Neural cell (in vitro differentiated cells): Measurements from ENCODE around the gene CLDN24. TPM values are rescaled to one million over a fixed set of nuclear protein-coding genes. Genes with fewer than 3 reads are reported as not detected.

Experiments
- H2AFZ ChIP-seq: fragments of 200-600, 300-800 bp; sonication (generic), shearing (Covaris generic); 2 replicates; pipeline ENCODE4 v1.6.0; 2014; ENCODE audit warnings: low read depth, mild to moderate bottlenecking, antibody characterized with exemption, low read length, moderate library complexity
- H3F3A ChIP-seq: fragments of 200-600 bp; shearing (Covaris generic); 2 replicates; pipeline ENCODE4 v1.6.1; 2016; ENCODE audit warnings: mild to moderate bottlenecking, moderate library complexity, mixed read lengths, antibody characterized with exemption, low read length; ENCODE audit not compliant: insufficient read depth, poor library complexity, severe bottlenecking
- H3K27ac ChIP-seq: fragments of 200-600, 300-800 bp; sonication (generic), shearing (Covaris generic); 2 replicates; pipeline ENCODE4 v1.5.1; 2014; ENCODE audit warnings: mild to moderate bottlenecking, low read length, moderate library complexity
- H3K27me3 ChIP-seq: fragments of 300-800, 200-600 bp; sonication (generic), shearing (Covaris generic); 2 replicates; pipeline ENCODE4 v1.6.0; 2014; ENCODE audit warnings: mild to moderate bottlenecking, low read depth, low read length, moderate library complexity; ENCODE audit not compliant: insufficient read depth
- H3K36me3 ChIP-seq: fragments of 300-800, 200-600 bp; sonication (generic), shearing (Covaris generic); 2 replicates; pipeline ENCODE4 v1.5.1; 2014; ENCODE audit warnings: mild to moderate bottlenecking, antibody characterized with exemption, low read length, moderate library complexity; ENCODE audit not compliant: insufficient read depth
- H3K4me2 ChIP-seq: fragments of 300-800, 200-600 bp; sonication (generic), shearing (Covaris generic); 2 replicates; pipeline ENCODE4 v1.6.0; 2014; ENCODE audit warnings: mild to moderate bottlenecking, low read length
- H3K4me3 ChIP-seq: fragments of 300-800, 200-600 bp; sonication (generic), shearing (Covaris generic); 2 replicates; pipeline ENCODE4 v1.5.1; 2014; ENCODE audit warnings: mild to moderate bottlenecking, low read length, moderate library complexity
- H3K79me2 ChIP-seq: fragments of 200-600 bp; shearing (Covaris generic); replicated peaks from 2 replicates; pipeline ENCODE4 v1.6.0; 2014; ENCODE audit warnings: mild to moderate bottlenecking, low read length, moderate library complexity; ENCODE audit not compliant: insufficient read depth
- H3K9ac ChIP-seq: fragments of 300-800, 200-600 bp; sonication (generic), shearing (Covaris generic); 2 replicates; pipeline ENCODE4 v1.6.1; 2016; ENCODE audit warnings: mild to moderate bottlenecking, low read length, mixed read lengths
- H3K9me2 ChIP-seq: fragments of 200-600 bp; shearing (Covaris generic); 2 replicates; pipeline ENCODE4 v1.6.1; 2016; ENCODE audit warnings: mild to moderate bottlenecking, low read length, mixed read lengths; ENCODE audit not compliant: insufficient read depth
- H3K9me3 ChIP-seq: fragments of 200-600, 300-800 bp; sonication (generic), shearing (Covaris generic); 2 replicates; pipeline ENCODE4 v1.6.1; 2016; ENCODE audit warnings: mild to moderate bottlenecking, mixed run types, low read length, moderate library complexity, mixed read lengths
- H4K20me1 ChIP-seq: fragments of 200-600 bp; shearing (Covaris generic); 2 replicates; pipeline ENCODE4 v1.6.1; 2016; ENCODE audit warnings: mild to moderate bottlenecking, mixed run types; ENCODE audit not compliant: insufficient read depth
- CTCF ChIP-seq: fragments of 450-650 bp; IDR thresholded peaks from 2 replicates; pipeline ENCODE4 v1.5.1; 2014; ENCODE audit warnings: antibody characterized with exemption, mild to moderate bottlenecking, moderate library complexity; ENCODE audit not compliant: poor library complexity, severe bottlenecking
- EP300 ChIP-seq: fragments of 450-650 bp; conservative IDR thresholded peaks from 2 replicates; pipeline ENCODE4 v1.6.1; 2014; ENCODE audit warnings: antibody characterized with exemption, mild to moderate bottlenecking, moderate library complexity; ENCODE audit not compliant: poor library complexity, severe bottlenecking
- EZH2 ChIP-seq: fragments of 200-600, 300-800 bp; shearing (Covaris generic), sonication (generic); IDR thresholded peaks from 2 replicates; pipeline ENCODE4 v1.6.1; 2014; ENCODE audit warnings: antibody characterized with exemption, low read length, borderline replicate concordance, mild to moderate bottlenecking; ENCODE audit not compliant: insufficient read depth, poor library complexity, severe bottlenecking
- MXI1 ChIP-seq: fragments of 450-650 bp; conservative IDR thresholded peaks from 2 replicates; pipeline ENCODE4 v1.6.1; 2014; ENCODE audit warnings: antibody characterized with exemption, mild to moderate bottlenecking; ENCODE audit not compliant: poor library complexity, severe bottlenecking
- POLR2AphosphoS5 ChIP-seq: IDR thresholded peaks from 2 replicates; pipeline ENCODE4 v1.6.1; 2012
- RAD21 ChIP-seq: fragments of 450-650 bp; conservative IDR thresholded peaks from 2 replicates; pipeline ENCODE4 v1.6.1; 2014; ENCODE audit warnings: antibody characterized with exemption, mild to moderate bottlenecking, moderate library complexity
- SMC3 ChIP-seq: fragments of 450-650 bp; conservative IDR thresholded peaks from 2 replicates; pipeline ENCODE4 v1.6.1; 2014; ENCODE audit warnings: antibody characterized with exemption, mild to moderate bottlenecking, moderate library complexity; ENCODE audit not compliant: poor library complexity
- TAF1 ChIP-seq: IDR thresholded peaks from 2 replicates; pipeline ENCODE4 v1.6.1; 2012; ENCODE audit warnings: low read depth
- polyA plus RNA-seq: library from polyadenylated mRNA; depleted of rRNA; stranded (reverse); fragments of >200 nt; gene quantifications from 2 replicates; pipeline ENCODE4 v1.2.3, GENCODE V29; 2014
- TF ChIP-seq, protein P1 (sequence below): IDR thresholded peaks from 2 replicates; pipeline ENCODE4 v1.6.1; 2012; ENCODE audit warnings: borderline replicate concordance

Gene CLDN24
- polyA plus RNA-seq, 1 donor from 2014 or later, result not detected

DNA sequence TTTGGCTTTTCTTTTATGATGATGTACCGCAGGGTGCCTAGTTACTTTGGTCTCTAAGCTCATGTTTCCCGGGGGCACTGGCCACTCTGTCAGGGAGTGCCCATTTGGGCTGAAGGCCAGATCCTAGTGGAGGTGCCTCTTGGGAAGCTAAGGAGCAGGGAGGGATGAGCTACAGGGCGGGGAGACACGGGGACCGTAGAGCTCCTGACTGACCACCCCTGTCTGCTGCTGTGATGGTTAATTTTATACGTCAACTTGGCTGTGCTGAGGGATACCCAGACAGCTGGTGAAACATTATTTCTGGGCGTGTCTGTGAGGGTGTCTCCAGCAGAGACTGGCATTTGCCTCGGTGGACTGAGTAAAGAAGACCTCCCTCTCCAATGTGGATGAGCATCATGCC, 24.9 kb upstream of the CLDN24 start:
- Histone ChIP-seq H4K20me1 (no peaks in the 10 kb centered on the region), H3K27ac (no peak overlapping the region), H3K4me3 (no peak overlapping the region), H3K4me2 (no peak overlapping the region), H3K9me2 (no peaks in the 10 kb centered on the region), H3K9ac (no peak overlapping the region), H3K79me2 (no peaks in the 10 kb centered on the region), H3K9me3 (no peaks in the 10 kb centered on the region), H3K36me3 (no peaks in the 10 kb centered on the region), H2AFZ (no peak overlapping the region), H3F3A (no peaks in the 10 kb centered on the region), H3K27me3 (no peaks in the 10 kb centered on the region)
- no peak for TF ChIP-seq MXI1
- TF ChIP-seq SMC3, result no peak
- no peak for TF ChIP-seq RAD21

- Histone ChIP-seq H3K27me3 (no peaks in the 10 kb centered on the region), H4K20me1 (no peaks in the 10 kb centered on the region), H3K9ac (no peak overlapping the region), H2AFZ (no peak overlapping the region), H3K9me2 (no peaks in the 10 kb centered on the region), H3K36me3 (no peaks in the 10 kb centered on the region), H3K27ac (no peak overlapping the region), H3K4me2 (no peak overlapping the region), H3K9me3 (no peaks in the 10 kb centered on the region), H3F3A (no peaks in the 10 kb centered on the region), H3K79me2 (no peaks in the 10 kb centered on the region), H3K4me3 (no peak overlapping the region)
- no peak for TF ChIP-seq EZH2
- TF ChIP-seq, protein P1, sequence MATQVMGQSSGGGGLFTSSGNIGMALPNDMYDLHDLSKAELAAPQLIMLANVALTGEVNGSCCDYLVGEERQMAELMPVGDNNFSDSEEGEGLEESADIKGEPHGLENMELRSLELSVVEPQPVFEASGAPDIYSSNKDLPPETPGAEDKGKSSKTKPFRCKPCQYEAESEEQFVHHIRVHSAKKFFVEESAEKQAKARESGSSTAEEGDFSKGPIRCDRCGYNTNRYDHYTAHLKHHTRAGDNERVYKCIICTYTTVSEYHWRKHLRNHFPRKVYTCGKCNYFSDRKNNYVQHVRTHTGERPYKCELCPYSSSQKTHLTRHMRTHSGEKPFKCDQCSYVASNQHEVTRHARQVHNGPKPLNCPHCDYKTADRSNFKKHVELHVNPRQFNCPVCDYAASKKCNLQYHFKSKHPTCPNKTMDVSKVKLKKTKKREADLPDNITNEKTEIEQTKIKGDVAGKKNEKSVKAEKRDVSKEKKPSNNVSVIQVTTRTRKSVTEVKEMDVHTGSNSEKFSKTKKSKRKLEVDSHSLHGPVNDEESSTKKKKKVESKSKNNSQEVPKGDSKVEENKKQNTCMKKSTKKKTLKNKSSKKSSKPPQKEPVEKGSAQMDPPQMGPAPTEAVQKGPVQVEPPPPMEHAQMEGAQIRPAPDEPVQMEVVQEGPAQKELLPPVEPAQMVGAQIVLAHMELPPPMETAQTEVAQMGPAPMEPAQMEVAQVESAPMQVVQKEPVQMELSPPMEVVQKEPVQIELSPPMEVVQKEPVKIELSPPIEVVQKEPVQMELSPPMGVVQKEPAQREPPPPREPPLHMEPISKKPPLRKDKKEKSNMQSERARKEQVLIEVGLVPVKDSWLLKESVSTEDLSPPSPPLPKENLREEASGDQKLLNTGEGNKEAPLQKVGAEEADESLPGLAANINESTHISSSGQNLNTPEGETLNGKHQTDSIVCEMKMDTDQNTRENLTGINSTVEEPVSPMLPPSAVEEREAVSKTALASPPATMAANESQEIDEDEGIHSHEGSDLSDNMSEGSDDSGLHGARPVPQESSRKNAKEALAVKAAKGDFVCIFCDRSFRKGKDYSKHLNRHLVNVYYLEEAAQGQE, result no peak
- TF ChIP-seq POLR2AphosphoS5, result no peak
- no peak for TF ChIP-seq CTCF
- no peak for TF ChIP-seq RAD21
- no peak for TF ChIP-seq SMC3
- TF ChIP-seq EP300, result no peak
- no peak for TF ChIP-seq MXI1
- no peak for TF ChIP-seq TAF1
These were observed 23.0 kb upstream of the CLDN24 start for GRCh38 chr4:183345261-183345660.
